ENCODE data around the gene LRP4. TPM values are rescaled to one million over a fixed set of nuclear protein-coding genes. Genes with fewer than 3 reads are reported as not detected.

Gene LRP4
- total and polyA plus RNA-seq, 7 donors, result 5.4 to 32.3 (median 14.5) TPM

DNA sequence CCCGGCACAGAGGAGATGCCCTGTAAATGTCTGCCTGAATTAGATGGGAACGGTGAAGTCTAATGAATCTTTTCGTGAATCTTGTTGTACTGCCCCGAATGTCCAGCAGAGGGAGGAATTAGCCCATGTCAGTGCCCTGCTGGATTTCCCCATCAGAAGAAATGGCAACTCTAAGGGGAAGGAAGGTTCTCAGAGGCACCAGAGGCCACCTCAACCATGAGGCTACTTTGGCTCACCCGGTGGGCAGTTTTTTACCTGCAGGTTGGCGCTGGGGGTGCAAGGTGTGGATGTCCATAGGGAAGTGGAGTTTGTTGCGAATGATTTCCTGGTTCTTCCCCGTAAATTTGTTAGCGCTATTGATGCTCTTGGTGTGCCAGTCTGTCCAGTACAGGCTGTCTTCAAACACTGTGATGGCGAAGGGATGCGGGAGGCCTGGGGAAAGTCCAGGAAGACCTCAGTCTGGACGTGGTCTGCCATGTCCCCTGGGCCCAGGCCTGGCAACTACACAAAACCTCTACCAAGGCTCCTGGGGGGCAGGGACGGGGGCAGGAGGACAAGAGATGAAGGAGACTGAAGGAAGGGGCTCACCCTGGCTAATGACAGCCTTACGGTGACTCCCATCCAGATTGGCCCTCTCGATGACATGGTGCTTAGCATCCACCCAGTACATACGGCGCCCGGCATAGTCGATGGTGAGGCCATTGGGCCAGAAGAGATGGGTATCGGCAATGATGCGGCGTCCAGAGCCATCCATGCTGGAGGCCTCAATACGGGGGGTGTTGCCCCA is 28.5 kb downstream of the LRP4 start:
- intact Hi-C loops (cut with DNase I), result loop anchor here (2.0 to 10.0 kb wide), 4 partner anchors 261 to 465 kb away; partner anchors contain the start of gene MYBPC3 (in 2 of the 2)
- peaks cover 0 to 83% of the 10 kb centered on the region in 2 donors for H3K36me3 ChIP-seq (ENCODE audit: insufficient read depth in 1 of 2, low read depth in 1 of 2)
- DNase-seq (peak; percentile 28 to 65), ATAC-seq (peak; percentile 80 to 94 (median 91))
- H3K27me3 ChIP-seq (ENCODE audit: insufficient read depth in 3 of 3, low read length in 2 of 3), result no peaks in the 10 kb centered on the region
- no peak overlapping the region for H3K27ac ChIP-seq
- no peaks in the 10 kb centered on the region for H3K4me1 ChIP-seq
- no peaks in the 10 kb centered on the region for H3K9me3 ChIP-seq
- TF ChIP-seq, protein P1, sequence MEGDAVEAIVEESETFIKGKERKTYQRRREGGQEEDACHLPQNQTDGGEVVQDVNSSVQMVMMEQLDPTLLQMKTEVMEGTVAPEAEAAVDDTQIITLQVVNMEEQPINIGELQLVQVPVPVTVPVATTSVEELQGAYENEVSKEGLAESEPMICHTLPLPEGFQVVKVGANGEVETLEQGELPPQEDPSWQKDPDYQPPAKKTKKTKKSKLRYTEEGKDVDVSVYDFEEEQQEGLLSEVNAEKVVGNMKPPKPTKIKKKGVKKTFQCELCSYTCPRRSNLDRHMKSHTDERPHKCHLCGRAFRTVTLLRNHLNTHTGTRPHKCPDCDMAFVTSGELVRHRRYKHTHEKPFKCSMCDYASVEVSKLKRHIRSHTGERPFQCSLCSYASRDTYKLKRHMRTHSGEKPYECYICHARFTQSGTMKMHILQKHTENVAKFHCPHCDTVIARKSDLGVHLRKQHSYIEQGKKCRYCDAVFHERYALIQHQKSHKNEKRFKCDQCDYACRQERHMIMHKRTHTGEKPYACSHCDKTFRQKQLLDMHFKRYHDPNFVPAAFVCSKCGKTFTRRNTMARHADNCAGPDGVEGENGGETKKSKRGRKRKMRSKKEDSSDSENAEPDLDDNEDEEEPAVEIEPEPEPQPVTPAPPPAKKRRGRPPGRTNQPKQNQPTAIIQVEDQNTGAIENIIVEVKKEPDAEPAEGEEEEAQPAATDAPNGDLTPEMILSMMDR (IDR thresholded peaks at IDR 0.05), result peak; percentile 87
- no peak overlapping the region for H3K4me3 ChIP-seq
- WGBS, 3 donors, result 61 to 69% (median 64%) methylated on average over 23 of the region's 23 CpGs

DNA sequence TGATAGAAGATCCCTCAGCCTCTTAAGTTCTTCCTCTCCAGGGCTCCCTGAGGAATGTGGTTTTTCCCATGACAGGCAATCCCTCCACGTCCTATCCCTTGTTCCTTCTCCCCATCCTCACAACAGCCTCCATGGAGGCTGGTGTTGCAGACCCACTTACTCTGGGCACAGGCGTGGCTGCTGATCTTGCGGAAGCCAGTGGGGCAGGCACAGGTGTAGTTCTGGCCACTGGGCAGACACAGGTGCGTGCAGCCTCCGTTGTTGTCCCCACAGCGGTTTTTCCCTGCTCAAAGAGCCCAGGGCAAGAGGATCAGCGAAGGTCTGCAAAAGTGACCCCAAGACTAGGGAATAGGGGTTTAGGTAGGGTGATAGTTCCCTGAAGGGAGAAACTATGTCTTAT is 29.1 kb downstream of the LRP4 start:
- TF ChIP-seq, protein P1 (IDR thresholded peaks at IDR 0.05), result no peak
- no peak overlapping the region for H3K27ac ChIP-seq
- H3K4me3 ChIP-seq, result no peak overlapping the region
- H3K9me3 ChIP-seq, result no peaks in the 10 kb centered on the region
- no peaks in the 10 kb centered on the region for H3K4me1 ChIP-seq
- peaks cover 0 to 79% of the 10 kb centered on the region in 2 donors for H3K36me3 ChIP-seq (ENCODE audit: insufficient read depth in 1 of 2, low read depth in 1 of 2)
- intact Hi-C loops (cut with DNase I), result loop anchor here (2.0 to 10.0 kb wide), 3 partner anchors 262 to 466 kb away; partner anchors contain the start of gene MYBPC3 (in 1 of the 2)
- ATAC-seq, result peak in 1 of 4 donors; percentile 19
- 82 to 87% (median 84%) methylated on average over 7 of the region's 7 CpGs for WGBS, 3 donors
- DNase-seq, result no peak
- no peaks in the 10 kb centered on the region for H3K27me3 ChIP-seq (ENCODE audit: insufficient read depth in 3 of 3, low read length in 2 of 3)

DNA sequence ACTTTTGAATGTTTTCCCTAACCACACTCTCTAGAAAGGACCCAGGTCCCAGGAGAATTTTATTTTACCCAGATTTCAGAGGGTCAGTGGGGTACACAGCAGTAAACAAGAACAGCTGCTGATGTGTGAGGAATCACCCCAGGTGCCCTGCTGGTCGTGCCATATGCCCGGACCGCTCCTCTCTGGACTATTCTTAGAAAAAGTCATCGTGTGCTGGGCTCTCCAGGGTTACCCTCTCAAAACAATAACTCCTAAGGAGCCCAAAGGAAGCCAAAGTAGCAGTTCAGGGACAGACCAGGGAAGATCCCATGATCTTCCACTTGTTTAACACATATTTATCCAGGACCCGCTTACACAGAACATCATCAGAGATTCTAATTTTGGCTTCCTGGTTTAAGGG is 29.7 kb downstream of the LRP4 start:
- H3K4me1 ChIP-seq, result no peaks in the 10 kb centered on the region
- DNase-seq (no peak), ATAC-seq (no peak)
- H3K9me3 ChIP-seq, result no peaks in the 10 kb centered on the region
- H3K36me3 ChIP-seq (ENCODE audit: insufficient read depth in 1 of 2, low read depth in 1 of 2), result peaks cover 0 to 82% of the 10 kb centered on the region in 2 donors
- H3K27ac ChIP-seq, result no peak overlapping the region
- H3K4me3 ChIP-seq, result no peak overlapping the region
- 44 to 61% (median 50%) methylated on average over 5 of the region's 5 CpGs for WGBS, 3 donors
- TF ChIP-seq, protein P1 (IDR thresholded peaks at IDR 0.05), result no peak
- no peaks in the 10 kb centered on the region for H3K27me3 ChIP-seq (ENCODE audit: insufficient read depth in 3 of 3, low read length in 2 of 3)
- intact Hi-C loops (cut with DNase I), result loop anchor here (2.0 to 10.0 kb wide), 3 partner anchors 262 to 466 kb away; partner anchors contain the start of gene MYBPC3 (in 1 of the 2)

DNA sequence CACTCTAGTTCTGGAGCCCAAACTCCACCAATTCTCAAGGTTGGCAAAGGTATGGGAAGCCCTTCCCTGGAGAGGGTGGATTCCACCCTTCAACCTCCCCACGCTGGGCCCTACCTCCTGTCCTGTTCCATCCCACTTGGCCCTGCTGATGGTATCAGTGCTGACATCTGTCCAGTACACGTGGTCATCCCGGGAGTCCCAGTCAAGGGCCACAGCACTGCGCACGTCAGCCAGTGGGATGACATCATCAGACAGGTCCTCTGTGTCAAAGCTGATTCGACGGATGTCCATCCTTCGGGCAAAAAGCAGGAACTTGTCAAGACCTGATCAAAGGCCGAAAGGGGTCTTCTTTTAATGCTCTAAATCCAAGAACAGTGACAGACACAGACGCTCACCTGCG is 32.1 kb downstream of the LRP4 start:
- DNase-seq, result no peak
- no peak for ATAC-seq
- Histone ChIP-seq H3K27me3 (ENCODE audit: insufficient read depth in 3 of 3, low read length in 2 of 3) (no peaks in the 10 kb centered on the region), H3K4me1 (no peaks in the 10 kb centered on the region), H3K36me3 (ENCODE audit: insufficient read depth in 1 of 2, low read depth in 1 of 2) (peaks cover 3 to 83% of the 10 kb centered on the region in 2 donors), H3K4me3 (no peak overlapping the region), H3K9me3 (no peaks in the 10 kb centered on the region), H3K27ac (no peak overlapping the region)
- 88 to 94% (median 91%) methylated on average over 11 of the region's 11 CpGs for WGBS, 3 donors
- TF ChIP-seq, protein P1 (IDR thresholded peaks at IDR 0.05), result no peak
- intact Hi-C loops (cut with DNase I), result loop anchor here in 1 of 2 donors (10.0 kb wide), 1 partner anchor 469 kb away; the partner anchor contains the start of gene MYBPC3

Data from psoas muscle (tissue), 8 donors.